ENCODE data around the gene RPL5.

DNA sequence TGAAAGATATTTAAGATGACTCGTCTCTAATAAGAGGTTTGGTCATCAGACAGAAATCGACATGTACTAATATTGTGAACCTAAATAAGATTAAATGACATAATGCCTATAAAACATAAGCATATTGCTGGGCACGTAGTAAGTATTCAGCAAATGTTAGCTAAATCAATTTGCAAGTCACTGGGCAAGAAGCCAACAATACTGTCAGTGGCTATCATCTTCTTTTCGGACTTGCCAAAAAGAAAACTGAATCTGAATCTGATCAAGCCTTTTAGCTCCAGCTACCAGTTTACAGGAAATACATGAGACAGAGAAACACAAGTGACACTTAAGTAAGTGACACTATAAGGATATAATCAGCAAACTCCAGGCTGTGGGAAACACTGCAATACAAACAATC is 46.0 kb downstream of the RPL5 start:
- no peak for TF ChIP-seq POLR2A (IDR thresholded peaks at IDR 0.05)
- TF ChIP-seq, protein P1, sequence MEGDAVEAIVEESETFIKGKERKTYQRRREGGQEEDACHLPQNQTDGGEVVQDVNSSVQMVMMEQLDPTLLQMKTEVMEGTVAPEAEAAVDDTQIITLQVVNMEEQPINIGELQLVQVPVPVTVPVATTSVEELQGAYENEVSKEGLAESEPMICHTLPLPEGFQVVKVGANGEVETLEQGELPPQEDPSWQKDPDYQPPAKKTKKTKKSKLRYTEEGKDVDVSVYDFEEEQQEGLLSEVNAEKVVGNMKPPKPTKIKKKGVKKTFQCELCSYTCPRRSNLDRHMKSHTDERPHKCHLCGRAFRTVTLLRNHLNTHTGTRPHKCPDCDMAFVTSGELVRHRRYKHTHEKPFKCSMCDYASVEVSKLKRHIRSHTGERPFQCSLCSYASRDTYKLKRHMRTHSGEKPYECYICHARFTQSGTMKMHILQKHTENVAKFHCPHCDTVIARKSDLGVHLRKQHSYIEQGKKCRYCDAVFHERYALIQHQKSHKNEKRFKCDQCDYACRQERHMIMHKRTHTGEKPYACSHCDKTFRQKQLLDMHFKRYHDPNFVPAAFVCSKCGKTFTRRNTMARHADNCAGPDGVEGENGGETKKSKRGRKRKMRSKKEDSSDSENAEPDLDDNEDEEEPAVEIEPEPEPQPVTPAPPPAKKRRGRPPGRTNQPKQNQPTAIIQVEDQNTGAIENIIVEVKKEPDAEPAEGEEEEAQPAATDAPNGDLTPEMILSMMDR (IDR thresholded peaks at IDR 0.05) = no peak

All from lower leg skin (tissue), 3 donors.